HepG2 (cell line): ENCODE data around the gene PRKCI. TPM values are rescaled to one million over a fixed set of nuclear protein-coding genes. Genes with fewer than 3 reads are reported as not detected.

Experiments used
- FOXC1 ChIP-seq: sonication (generic); formaldehyde crosslinking; IDR thresholded peaks from 2 replicates; pipeline ENCODE4 v1.8.0; 2022; ENCODE audit warnings: mild to moderate bottlenecking, missing genetic modification reagents, borderline replicate concordance
- KDM2A ChIP-seq: sonication (generic); formaldehyde crosslinking; IDR thresholded peaks from 2 replicates; pipeline ENCODE4 v1.4.0; 2020; ENCODE audit warnings: low read depth, missing genetic modification reagents, borderline replicate concordance
- MXI1 ChIP-seq: IDR thresholded peaks from 3 replicates; pipeline ENCODE4 v1.6.1; 2012; ENCODE audit warnings: low read depth, low read length, inconsistent platforms, borderline replicate concordance
- NFKB2 ChIP-seq: sonication (generic); formaldehyde crosslinking; IDR thresholded peaks from 2 replicates; pipeline ENCODE4 v1.4.0; 2020; ENCODE audit warnings: missing genetic modification reagents, borderline replicate concordance
- POGK ChIP-seq: sonication (generic); formaldehyde crosslinking; conservative IDR thresholded peaks from 2 replicates; pipeline ENCODE4 v1.8.0; 2022; ENCODE audit warnings: mild to moderate bottlenecking, moderate library complexity, missing genetic modification reagents
- POLR2A ChIP-seq, 2 experiments: IDR thresholded peaks; 2 replicates each; pipeline ENCODE4 v1.6.1; 2011; ENCODE audit warnings: low read depth in 2 of 2, low read length in 2 of 2, mild to moderate bottlenecking in 1 of 2, moderate library complexity in 1 of 2; ENCODE audit not compliant: insufficient read depth in 1 of 2
- RXRB ChIP-seq: IDR thresholded peaks from 2 replicates; pipeline ENCODE4 v1.6.1; 2016; ENCODE audit warnings: borderline replicate concordance, missing genetic modification reagents, missing compliant biosample characterization
- SATB2 ChIP-seq: sonication (generic); formaldehyde crosslinking; IDR thresholded peaks from 2 replicates; pipeline ENCODE4 v1.5.0; 2020; ENCODE audit warnings: missing genetic modification reagents
- SOX6 ChIP-seq, 2 experiments: fragments of 450-650 bp in 1 of 2; sonication (generic) in 1 of 2; formaldehyde crosslinking in 1 of 2; IDR thresholded peaks; 2 replicates each; pipeline versions ENCODE4 v1.4.0 to v1.6.1; 2017 to 2020; ENCODE audit warnings: antibody characterized with exemption in 1 of 2, mild to moderate bottlenecking in 1 of 2, missing genetic modification reagents in 1 of 2
- STAT6 ChIP-seq: sonication (generic); formaldehyde crosslinking; IDR thresholded peaks from 2 replicates; pipeline ENCODE4 v1.4.0; 2020; ENCODE audit warnings: missing genetic modification reagents, mild to moderate bottlenecking, borderline replicate concordance
- TCF7 ChIP-seq: sonication (generic); IDR thresholded peaks from 2 replicates; pipeline ENCODE4 v1.6.1; 2016; ENCODE audit warnings: antibody characterized with exemption, low read depth
- YY1 ChIP-seq: IDR thresholded peaks from 2 replicates; pipeline ENCODE4 v1.6.1; 2011; ENCODE audit warnings: low read length, low read depth, moderate library complexity, mild to moderate bottlenecking; ENCODE audit not compliant: insufficient read depth, insufficient replicate concordance
- ZNF232 ChIP-seq: sonication (generic); formaldehyde crosslinking; IDR thresholded peaks from 2 replicates; pipeline ENCODE4 v1.4.0; 2020; ENCODE audit warnings: missing genetic modification reagents, borderline replicate concordance
- ZNF24 ChIP-seq: fragments of 450-650 bp; IDR thresholded peaks from 2 replicates; pipeline ENCODE4 v1.6.1; 2017; ENCODE audit warnings: antibody characterized with exemption, mild to moderate bottlenecking
- ZNF318 ChIP-seq: sonication (generic); formaldehyde crosslinking; IDR thresholded peaks from 2 replicates; pipeline ENCODE4 v1.4.0; 2020; ENCODE audit warnings: mild to moderate bottlenecking, missing genetic modification reagents
- ZNF569 ChIP-seq: sonication (generic); formaldehyde crosslinking; IDR thresholded peaks from 2 replicates; pipeline ENCODE4 v1.5.0; 2020; ENCODE audit warnings: mild to moderate bottlenecking, missing genetic modification reagents, moderate library complexity, borderline replicate concordance
- ZNF724P ChIP-seq: sonication (generic); formaldehyde crosslinking; IDR thresholded peaks from 2 replicates; pipeline ENCODE4 v1.8.0; 2022; ENCODE audit warnings: missing genetic modification reagents, borderline replicate concordance
- ZNF792 ChIP-seq: IDR thresholded peaks from 2 replicates; pipeline ENCODE4 v1.6.1; 2016
- polyA plus RNA-seq, 8 experiments: library from polyadenylated mRNA; depleted of rRNA in 3 of 8; stranded (reverse) in 7 of 8; unstranded in 1 of 8; fragments of >200 nt; fragmentation: Illumina TruSeq in 4 of 8; extraction: Trizol in 4 of 8; gene quantifications; 2 replicates each; pipeline versions ENCODE4 v1.2.1 to v1.2.3, GENCODE V29; 2011 to 2016; ENCODE audit warnings: low read depth in 4 of 8, missing spikeins in 1 of 8, mixed read lengths in 1 of 8; ENCODE audit not compliant: insufficient read depth in 1 of 8
- total RNA-seq, 5 experiments: library from RNA; depleted of rRNA; stranded (reverse); fragments of >200 nt; fragmentation: Illumina TruSeq; extraction: Trizol; gene quantifications; 2 replicates each; pipeline ENCODE4 v1.2.3, GENCODE V29; 2016; ENCODE audit warnings: low read depth in 1 of 5

Gene PRKCI
- total and polyA plus RNA-seq, 2 of the 13 experiments (the other 11 are each of a cell fraction or from before 2014, with no cell fraction given) = 17.2 to 30.4 TPM

- TF ChIP-seq ZNF318 (CRISPR knock-in tag) = no peak
- TF ChIP-seq TCF7 = peak; percentile 46; the same call in 1 of the 2 replicates
- TF ChIP-seq POGK (CRISPR knock-in tag) = 0 out of 2 replicates have a peak, but pooled peaks have one; percentile 40
- no peak for TF ChIP-seq FOXC1 (CRISPR knock-in tag)
- TF ChIP-seq POLR2A (IDR thresholded peaks at IDR 0.05; ENCODE audit: insufficient read depth in 1 of 2, low read depth in 2 of 2, low read length in 2 of 2) = no peak
- TF ChIP-seq SATB2 (CRISPR knock-in tag) = no peak
- no peak for TF ChIP-seq ZNF232 (CRISPR knock-in tag)
- peak; percentile 83; the same call in 1 of the 2 replicates for TF ChIP-seq ZNF792 (CRISPR knock-in tag)
- TF ChIP-seq SOX6 (IDR thresholded peaks at IDR 0.05) = no peak
- TF ChIP-seq SOX6 (CRISPR knock-in tag; IDR thresholded peaks at IDR 0.05) = peak; percentile 84
- TF ChIP-seq YY1 = peak; percentile 42
- TF ChIP-seq ZNF569 (CRISPR knock-in tag) = no peak
- peak; percentile 42; the same call in 1 of the 2 replicates for TF ChIP-seq STAT6 (CRISPR knock-in tag)
- peak; percentile 61 for TF ChIP-seq ZNF24
- peak; percentile 59; the same call in 1 of the 3 replicates for TF ChIP-seq MXI1
- peak; percentile 87 for TF ChIP-seq RXRB (CRISPR knock-in tag)
- TF ChIP-seq NFKB2 (CRISPR knock-in tag) = no peak
- TF ChIP-seq ZNF724P = no peak
- peak; percentile 61 for TF ChIP-seq KDM2A (CRISPR knock-in tag)
Measured at GRCh38 chr3:170331143-170331542, 108.9 kb downstream of the PRKCI start (continued).
